Anterior cingulate cortex (tissue), 58 donors: ENCODE measurements around the gene SEPTIN3.
"Not testable (repeated sequence)": the region's sequence is repeated elsewhere in the genome, so short reads cannot be mapped to it uniquely, and the experiment has no call there.

Source experiments
- DNase-seq, 58 donors: peaks; one replicate each; lab custom pipeline; 2025; lab: John Stamatoyannopoulos, UW

Gene SEPTIN3

DNA sequence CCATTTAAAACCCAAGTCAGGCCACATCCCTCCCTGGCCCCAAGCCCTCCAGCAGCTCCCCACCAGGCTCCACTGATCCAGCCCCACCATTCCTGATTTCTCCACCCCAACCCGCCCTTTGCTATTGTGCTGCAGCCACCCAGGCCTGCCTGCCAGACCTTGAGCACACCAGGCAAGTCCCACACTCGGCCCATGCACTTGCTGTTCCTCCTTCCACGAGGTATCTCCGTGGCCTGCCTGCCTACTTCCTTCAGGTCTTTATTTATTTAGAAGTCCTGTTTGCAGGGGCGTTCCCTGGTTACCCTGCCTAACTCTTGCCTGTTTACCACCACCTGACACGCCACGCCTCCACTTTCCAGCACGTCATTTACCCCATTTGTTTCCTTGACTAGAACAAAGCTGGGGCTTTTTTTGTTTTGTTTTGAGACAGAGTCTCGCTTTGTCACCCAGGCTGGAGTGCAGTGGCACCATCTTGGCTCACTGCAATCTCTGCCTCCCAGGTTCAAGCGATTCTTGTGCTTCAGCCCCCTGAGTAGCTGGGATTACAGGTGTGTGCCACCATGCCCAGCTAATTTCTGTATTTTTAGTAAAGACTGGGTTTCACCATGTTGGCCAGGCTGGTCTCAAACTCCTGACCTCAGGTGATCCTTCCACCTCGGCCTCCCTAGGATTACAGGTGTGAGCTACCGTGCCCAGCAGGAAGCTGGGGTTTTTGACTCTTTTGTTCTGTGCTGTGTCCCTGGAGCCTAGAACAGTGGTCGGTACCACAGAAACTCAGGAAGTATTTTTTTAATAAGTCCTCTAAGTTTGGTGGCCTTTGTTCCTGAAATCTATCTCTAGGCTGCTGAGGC, 29.0 kb upstream of the SEPTIN3 start:
- DNase-seq = peak in 34 of 58 donors; percentile 16 to 73 (median 37)

- DNase-seq = peak in 56 of 58 donors; percentile 26 to 89 (median 74)
Measured at GRCh38 chr22:41940832-41941765, 28.1 kb upstream of the SEPTIN3 start.

GRCh38 chr22:41943661-41944209, 25.5 kb upstream of the SEPTIN3 start:
- DNase-seq = no peak

DNA sequence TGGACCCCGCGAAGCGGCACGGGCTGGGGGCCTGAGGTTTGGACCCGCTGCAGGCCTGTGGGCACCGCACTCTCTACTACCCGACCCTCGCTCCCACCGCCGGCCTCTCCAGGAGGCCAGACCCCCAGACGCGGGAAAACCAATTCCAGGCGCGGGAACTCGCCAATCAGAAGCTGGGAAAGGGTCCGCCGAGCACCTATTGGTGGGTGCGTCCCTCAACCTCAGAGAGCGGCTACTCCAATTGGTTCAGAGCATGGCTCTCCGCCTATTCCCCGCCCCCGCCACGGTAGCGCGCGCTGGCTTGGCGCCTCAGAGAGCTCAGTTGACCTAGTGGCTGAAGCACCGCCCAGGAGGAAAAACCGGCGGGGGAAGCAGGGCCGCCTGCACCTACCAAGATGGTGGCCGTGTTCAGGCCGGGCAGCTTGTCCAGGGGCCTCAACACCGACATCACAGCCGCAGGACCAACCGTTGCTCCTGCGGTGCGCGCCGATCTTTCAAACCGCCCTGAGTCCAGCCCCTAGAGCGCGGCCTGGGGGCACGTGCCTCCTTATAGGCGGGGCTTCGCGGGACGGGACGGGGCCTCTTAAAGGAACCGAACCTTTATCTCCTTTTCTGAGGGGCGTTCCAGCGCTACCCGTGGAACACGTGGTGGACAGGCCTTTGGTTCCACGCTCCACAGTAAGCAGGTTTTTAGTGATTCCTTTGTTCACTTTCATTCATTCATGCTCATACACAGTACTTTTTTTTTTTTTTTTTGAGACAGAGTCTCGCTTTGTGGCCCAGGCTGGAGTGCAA, 22.4 kb upstream of the SEPTIN3 start, which contains the start of gene CENPM:
Gene CENPM, minus strand, starts transcription at position 524 of the 795 bp plus-strand sequence. Its CDS starts 76 bp downstream, at position 448.
- peak; percentile 57 to 98 (median 92) for DNase-seq

DNA sequence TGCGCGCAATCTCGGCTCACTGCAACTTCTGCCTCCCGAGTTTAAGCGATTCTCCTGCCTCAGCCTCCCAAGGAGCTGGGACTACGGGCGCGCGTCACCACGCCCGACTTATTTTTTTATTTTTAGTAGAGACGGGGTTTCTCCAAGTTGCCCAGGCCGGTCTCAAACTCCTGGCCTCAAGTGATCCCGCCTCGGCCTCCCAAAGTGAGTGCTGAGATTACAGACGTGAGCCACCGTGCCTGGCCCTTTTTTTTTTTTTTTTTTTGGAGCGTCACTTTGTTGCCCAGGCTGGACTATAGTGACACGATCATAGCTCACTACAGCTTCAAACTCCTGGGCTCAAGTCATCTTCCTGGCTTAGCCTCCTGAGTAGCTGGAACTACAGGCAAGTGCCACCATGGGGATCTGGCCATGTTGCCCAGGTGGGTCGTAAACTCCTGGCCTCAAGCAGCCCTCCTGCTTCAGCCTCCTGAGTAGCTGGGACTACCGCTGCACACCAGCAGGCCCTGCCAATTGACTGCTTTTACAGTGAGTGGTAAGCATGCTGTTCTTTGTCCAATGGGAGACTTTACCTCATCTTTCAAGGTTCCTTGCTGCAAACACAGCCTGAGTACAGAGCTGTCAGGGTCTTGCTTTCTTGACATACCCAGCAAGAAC, 21.7 kb upstream of the SEPTIN3 start:
- no peak for DNase-seq

GRCh38 chr22:41948142-41948541, 21.1 kb upstream of the SEPTIN3 start:
- DNase-seq = no peak

GRCh38 chr22:41948928-41949296, 20.3 kb upstream of the SEPTIN3 start:
- DNase-seq = not testable (repeated sequence)

DNA sequence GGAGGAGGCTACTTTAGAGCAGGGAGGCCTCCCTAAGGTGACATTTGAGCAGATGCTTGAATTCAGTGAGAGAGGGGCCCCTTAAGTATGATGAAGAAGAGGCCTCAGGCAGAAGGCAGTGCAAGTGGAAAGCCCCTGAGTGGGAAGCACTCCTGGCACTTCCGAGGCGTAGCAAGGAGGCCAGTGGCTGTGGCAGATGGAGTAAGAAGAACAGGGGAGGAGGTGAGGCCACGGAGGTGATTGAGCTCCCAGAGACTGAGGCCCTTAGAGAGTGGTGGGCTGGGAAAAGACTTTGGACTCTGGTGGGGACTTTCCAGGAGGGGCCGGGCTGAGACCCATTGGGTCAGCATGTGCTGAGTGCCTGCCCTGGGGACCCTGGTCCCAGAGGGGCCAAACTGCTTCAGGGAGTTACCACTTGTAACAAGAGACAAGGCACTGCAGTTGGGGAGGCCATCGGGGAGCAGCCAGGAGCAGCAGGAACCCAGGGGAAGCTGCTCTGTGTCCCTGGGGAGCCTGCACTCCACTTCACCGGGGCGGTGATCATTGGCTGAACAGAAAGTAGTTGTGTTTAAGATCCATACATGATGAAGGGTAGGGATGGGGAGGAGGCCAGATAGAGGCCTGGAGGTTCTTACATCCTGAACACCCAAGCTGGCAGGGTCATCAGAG, 19.8 kb upstream of the SEPTIN3 start:
- DNase-seq = no peak

DNA sequence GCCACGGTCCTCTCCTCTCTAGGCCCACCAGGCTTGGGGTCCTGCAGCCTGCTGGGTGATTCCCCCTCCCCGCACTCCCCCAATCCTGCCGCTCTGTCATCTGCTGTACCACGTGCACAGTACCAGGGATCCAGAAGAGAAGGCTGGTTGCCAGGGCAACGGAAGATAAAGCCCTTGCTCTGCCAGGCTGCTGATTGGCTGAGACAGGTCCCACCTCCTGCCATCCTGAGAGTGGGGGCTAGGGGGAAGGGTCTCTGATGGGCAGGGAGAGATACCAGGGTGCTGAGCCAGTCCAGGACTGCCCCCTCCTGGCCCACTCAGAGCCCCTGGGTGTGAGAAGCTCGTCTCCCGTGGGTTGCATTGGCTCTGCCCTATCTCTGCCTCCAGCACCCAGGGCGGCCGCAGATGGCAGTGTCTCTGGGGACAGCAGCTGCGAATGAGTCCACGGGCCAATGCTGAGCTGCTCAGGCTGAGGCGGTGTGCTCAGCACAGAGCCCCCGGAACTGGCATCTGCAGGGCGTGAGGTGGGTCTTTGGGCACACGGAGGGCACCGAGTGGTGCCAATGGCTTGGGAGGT, 17.3 kb upstream of the SEPTIN3 start, which contains the start of gene SMIM45:
Gene SMIM45, plus strand, starts transcription at position 253 of the 577 bp plus-strand sequence.
- DNase-seq = peak in 57 of 58 donors; percentile 47 to 97 (median 86)

DNA sequence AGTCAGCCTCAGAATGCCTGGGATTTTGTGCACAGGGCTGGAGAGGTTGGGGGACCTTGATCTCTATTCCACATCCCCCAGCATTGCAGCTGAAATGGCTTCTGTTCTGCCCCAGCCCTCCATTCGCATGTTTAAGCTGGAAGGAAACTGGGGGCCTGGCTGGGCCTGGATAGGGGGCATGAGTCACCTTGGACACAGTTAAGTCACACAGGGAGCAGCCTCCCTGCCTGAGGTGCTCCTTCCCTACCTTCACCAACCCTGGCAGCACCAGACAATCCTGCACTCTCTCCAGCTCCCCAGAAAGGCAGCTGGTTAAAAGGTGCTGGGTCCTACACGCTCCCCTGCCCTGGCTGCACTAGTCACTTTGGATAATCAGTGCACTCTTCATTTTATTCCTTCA, 16.5 kb upstream of the SEPTIN3 start:
- DNase-seq = peak in 1 of 58 donors; percentile 29

DNA sequence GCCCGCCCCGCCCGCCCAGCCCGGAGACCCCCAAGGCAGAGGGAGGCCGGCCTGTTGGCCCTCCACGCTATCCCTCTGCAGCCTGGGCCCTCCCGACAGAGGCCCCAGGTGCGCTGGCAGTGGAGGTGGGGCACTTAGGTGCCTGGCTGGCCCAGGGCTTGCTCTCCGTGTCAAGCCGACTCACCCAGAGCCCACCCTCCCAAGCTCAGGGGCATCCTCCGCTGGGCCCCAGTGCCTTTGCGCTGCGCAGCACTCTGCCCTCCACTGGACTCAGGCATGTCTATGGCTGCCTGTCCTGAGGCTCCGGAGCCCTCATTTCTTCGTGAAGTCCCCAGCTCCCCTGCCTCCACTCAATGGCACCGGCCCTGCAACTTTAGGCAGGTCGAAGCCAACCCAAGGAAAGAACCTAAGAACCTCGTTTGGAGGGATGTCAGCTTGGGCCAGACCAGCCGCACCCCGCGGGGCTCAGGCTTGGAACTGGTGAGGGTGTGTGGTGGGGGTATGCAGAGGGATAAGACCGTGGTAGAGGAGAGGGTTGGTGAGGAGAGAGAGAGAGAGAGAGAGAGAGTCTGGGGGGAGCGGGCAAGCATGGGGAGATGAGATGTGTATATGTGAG, 11.2 kb upstream of the SEPTIN3 start:
- no peak for DNase-seq

GRCh38 chr22:41963453-41964111, 5.7 kb upstream of the SEPTIN3 start:
- peak in 49 of 58 donors; percentile 22 to 89 (median 64) for DNase-seq

GRCh38 chr22:41964112-41964491, 5.1 kb upstream of the SEPTIN3 start:
- DNase-seq = peak in 3 of 58 donors; percentile 65 to 67 (median 66)

DNA sequence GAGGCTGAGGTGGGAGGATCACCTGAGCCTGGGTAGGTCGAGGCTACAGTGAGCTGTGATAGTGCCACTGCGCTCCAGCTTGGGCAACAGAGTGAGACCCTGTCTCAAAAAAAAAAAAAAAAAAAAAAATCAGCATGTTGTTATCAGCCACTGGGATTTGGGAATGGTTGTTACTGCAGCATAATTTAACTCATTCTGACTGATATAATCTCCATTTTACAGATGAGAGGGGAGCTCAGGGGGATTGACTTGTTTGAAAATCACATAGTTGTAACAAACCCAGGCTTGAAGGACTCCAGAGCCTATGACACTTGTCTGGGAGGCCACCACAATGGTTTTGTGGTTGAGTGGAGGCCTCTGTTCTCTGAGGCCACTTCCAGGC, 3.0 kb upstream of the SEPTIN3 start:
- DNase-seq = no peak

- DNase-seq = peak in 47 of 58 donors; percentile 18 to 81 (median 46)
Measured at GRCh38 chr22:41966607-41967240, 2.5 kb upstream of the SEPTIN3 start.

DNA sequence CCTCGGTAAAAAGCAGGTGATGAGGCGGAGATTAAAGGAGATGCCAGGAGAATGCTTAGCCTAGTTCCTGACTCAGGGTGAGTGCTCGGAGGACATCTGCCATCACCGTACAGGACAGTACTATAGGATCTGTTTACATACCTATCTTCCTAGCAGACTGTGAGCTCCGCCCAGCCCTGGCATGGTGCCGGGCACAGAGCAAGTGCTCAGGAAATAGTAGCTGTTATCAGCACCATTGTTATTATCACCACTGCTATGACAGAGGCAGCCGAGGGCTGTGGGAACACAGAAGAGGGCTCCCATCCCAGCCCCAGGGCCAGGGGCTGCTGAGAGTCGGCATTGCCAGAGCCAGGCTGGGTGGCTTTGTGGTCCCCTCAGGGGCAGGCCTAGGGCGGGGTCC, 642 bp upstream of the SEPTIN3 start:
- no peak for DNase-seq

DNA sequence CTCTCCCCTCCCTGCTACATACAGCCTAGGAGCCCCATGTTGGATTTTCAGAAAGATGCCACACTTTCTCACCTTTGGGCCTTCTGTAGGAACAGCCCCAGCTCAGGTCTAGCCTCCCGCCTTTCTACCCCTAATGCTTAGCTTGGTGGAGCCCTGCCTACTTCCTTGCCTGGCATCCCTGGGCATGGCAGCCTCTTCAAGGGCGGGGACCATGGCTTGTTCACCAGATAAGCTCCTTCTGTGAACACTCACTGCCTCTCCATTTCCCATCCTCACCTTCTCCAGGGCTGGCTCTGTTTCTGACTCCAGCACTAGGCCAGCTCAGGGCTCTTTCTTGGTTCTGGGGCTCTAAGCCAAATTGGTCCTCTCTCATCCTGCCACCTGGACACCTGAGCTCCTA, 1.4 kb downstream of the SEPTIN3 start:
- DNase-seq = no peak
